Measurements from ENCODE around the gene TEKTIP1. TPM values are rescaled to one million over a fixed set of nuclear protein-coding genes. Genes with fewer than 3 reads are reported as not detected.

TEKTIP1 gene
- total and polyA plus RNA-seq, 9 of the 15 experiments (the other 6 are each of a cell fraction or from before 2014, with no cell fraction given): 0.66 TPM; not detected in 8

DNA sequence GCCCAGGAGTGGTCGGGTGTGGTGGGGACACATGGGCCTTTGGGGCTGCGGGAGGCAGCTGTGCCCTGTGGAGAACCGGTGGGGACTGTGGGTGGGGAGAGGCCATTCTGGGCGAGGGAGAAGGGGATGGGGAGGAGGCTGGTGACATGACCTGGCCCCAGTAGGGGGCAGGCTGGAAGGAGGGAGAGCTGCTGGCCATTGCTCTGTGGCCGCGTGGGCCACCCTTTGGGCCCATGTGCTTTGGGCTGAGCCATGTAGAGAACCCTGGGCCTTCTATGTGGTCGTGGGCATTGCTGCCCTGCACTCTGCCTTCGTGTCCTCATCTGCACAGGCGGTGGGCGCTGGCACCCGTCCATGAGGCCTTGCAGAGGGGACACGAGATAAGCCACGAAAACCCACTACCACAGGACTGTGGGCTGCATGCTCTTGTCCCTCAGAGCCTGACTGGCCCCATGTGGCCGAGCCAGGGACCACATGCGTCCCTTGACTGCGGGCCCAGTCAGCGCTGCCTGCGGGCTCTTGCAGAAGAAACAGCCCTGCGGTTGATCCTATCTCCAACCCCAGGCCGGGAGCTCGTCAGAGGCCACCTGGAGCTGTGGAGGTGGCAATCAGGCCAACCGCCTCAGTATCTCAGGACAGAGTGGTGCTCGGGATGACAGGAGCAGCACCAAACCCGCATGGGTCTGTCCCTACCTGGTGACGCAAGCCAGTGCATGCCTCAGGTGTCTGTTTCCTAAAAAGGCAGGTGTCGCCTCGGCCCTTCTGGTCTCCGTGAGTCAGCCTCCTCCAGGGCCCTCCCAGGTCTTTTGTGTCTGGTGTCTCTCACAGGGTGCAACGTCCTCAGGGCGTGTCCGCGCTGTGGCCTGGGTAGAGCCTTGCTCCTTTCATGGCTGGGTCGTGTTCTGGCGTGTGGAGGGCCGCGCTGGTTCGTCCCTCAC is 18.5 kb upstream of the TEKTIP1 start (continued):
- TF ChIP-seq, protein P1, sequence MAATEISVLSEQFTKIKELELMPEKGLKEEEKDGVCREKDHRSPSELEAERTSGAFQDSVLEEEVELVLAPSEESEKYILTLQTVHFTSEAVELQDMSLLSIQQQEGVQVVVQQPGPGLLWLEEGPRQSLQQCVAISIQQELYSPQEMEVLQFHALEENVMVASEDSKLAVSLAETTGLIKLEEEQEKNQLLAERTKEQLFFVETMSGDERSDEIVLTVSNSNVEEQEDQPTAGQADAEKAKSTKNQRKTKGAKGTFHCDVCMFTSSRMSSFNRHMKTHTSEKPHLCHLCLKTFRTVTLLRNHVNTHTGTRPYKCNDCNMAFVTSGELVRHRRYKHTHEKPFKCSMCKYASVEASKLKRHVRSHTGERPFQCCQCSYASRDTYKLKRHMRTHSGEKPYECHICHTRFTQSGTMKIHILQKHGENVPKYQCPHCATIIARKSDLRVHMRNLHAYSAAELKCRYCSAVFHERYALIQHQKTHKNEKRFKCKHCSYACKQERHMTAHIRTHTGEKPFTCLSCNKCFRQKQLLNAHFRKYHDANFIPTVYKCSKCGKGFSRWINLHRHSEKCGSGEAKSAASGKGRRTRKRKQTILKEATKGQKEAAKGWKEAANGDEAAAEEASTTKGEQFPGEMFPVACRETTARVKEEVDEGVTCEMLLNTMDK (IDR thresholded peaks at IDR 0.05; ENCODE audit: borderline replicate concordance, insufficient read depth, low read depth, low read length, poor library complexity, severe bottlenecking): peak; percentile 69
- TF ChIP-seq ATF3 (IDR thresholded peaks at IDR 0.05) (peak; percentile 84), ATF3 (CRISPR knock-in tag; conservative IDR thresholded peaks at IDR 0.05) (peak; percentile 86), CBFA2T2 (conservative IDR thresholded peaks at IDR 0.05) (peak; percentile 86), CREB3 (tag; conservative IDR thresholded peaks at IDR 0.05; ENCODE audit: low read depth) (peak; percentile 81; the same call in 1 of the 2 replicates), ZNF318 (IDR thresholded peaks at IDR 0.05; ENCODE audit: borderline replicate concordance in 1 of 2, low read depth in 1 of 2) (no peak), MYC (IDR thresholded peaks at IDR 0.05; ENCODE audit: low read depth, low read length) (peak; percentile 97), MYC (CRISPR knock-in tag; IDR thresholded peaks at IDR 0.05; ENCODE audit: borderline replicate concordance, low read depth) (peak; percentile 94), GATA2 (CRISPR knock-in tag; IDR thresholded peaks at IDR 0.05) (peak; percentile 97)
- TF ChIP-seq, protein P2, sequence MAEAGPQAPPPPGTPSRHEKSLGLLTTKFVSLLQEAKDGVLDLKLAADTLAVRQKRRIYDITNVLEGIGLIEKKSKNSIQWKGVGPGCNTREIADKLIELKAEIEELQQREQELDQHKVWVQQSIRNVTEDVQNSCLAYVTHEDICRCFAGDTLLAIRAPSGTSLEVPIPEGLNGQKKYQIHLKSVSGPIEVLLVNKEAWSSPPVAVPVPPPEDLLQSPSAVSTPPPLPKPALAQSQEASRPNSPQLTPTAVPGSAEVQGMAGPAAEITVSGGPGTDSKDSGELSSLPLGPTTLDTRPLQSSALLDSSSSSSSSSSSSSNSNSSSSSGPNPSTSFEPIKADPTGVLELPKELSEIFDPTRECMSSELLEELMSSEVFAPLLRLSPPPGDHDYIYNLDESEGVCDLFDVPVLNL (CRISPR knock-in tag; IDR thresholded peaks at IDR 0.05; ENCODE audit: low read depth): peak; percentile 34; the same call in 1 of the 2 replicates

All from K562 (cell line).